GM18951 (cell line): ENCODE results near the gene FBXO28.
"Not testable (repeated sequence)": the region's sequence is repeated elsewhere in the genome, so short reads cannot be mapped to it uniquely, and the experiment has no call there.

Experiments used
- POLR2A ChIP-seq: IDR thresholded peaks from 4 replicates; pipeline ENCODE4 v1.6.1; 2011; ENCODE audit warnings: mild to moderate bottlenecking; ENCODE audit not compliant: insufficient read length, insufficient read depth; ENCODE audit errors: extremely low read depth
- in situ Hi-C: fragments of 300-500 bp; cut with MboI; formaldehyde crosslinking; loops from one replicate; pipeline ENCODE4 v1.12.0; 2022; ENCODE audit warnings: low sequenced_read_pairs, mixed read lengths, inconsistent platforms; ENCODE audit not compliant: unreplicated experiment

Gene FBXO28

GRCh38 chr1:224189561-224189960, 75.7 kb downstream of the FBXO28 start:
- no peak for TF ChIP-seq POLR2A
- in situ Hi-C loops, result no loop called here

GRCh38 chr1:224192082-224192788, 78.3 kb downstream of the FBXO28 start:
- TF ChIP-seq POLR2A, result no peak
- in situ Hi-C loops, result no loop called here

- in situ Hi-C loops, result no loop called here
- TF ChIP-seq POLR2A, result no peak
These were observed 79.5 kb downstream of the FBXO28 start for GRCh38 chr1:224193319-224193966.

GRCh38 chr1:224196813-224197600, 83.1 kb downstream of the FBXO28 start:
- no peak for TF ChIP-seq POLR2A
- in situ Hi-C loops, result no loop called here

- in situ Hi-C loops, result no loop called here
- TF ChIP-seq POLR2A, result no peak
These were observed 84.7 kb downstream of the FBXO28 start for GRCh38 chr1:224198572-224198971.

GRCh38 chr1:224199679-224200078, 85.8 kb downstream of the FBXO28 start:
- in situ Hi-C loops, result no loop called here
- TF ChIP-seq POLR2A, result no peak

- in situ Hi-C loops, result no loop called here
- no peak for TF ChIP-seq POLR2A
These were observed 87.5 kb downstream of the FBXO28 start for GRCh38 chr1:224201383-224201782.

- no peak for TF ChIP-seq POLR2A
- in situ Hi-C loops, result no loop called here
These were observed 87.9 kb downstream of the FBXO28 start for GRCh38 chr1:224201853-224202252.

GRCh38 chr1:224203243-224204016, 89.5 kb downstream of the FBXO28 start:
- in situ Hi-C loops, result no loop called here
- TF ChIP-seq POLR2A, result no peak

GRCh38 chr1:224205438-224205840, 91.5 kb downstream of the FBXO28 start:
- in situ Hi-C loops, result no loop called here
- TF ChIP-seq POLR2A, result no peak

GRCh38 chr1:224205931-224206538, 92.1 kb downstream of the FBXO28 start:
- in situ Hi-C loops, result not testable (repeated sequence)

- in situ Hi-C loops, result no loop called here
- TF ChIP-seq POLR2A, result no peak
These were observed 97.5 kb downstream of the FBXO28 start for GRCh38 chr1:224211206-224211962.
